Esophagus muscularis mucosa (tissue), 4 donors: ENCODE results near the gene URM1. TPM values are rescaled to one million over a fixed set of nuclear protein-coding genes. Genes with fewer than 3 reads are reported as not detected.
A peak's percentile ranks its signal among the peaks of the same experiment; 100 is the strongest.

ENCODE experiments used
- DNase-seq: peaks from one replicate; pipeline ENCODE4 v3.0.0-alpha.2; 2017; ENCODE audit errors: extremely low spot score
- H3K27ac ChIP-seq, 4 donors: fragments of 200-600 bp; sonication (generic); replicated peaks in 1 of 4; 1 replicate in 3 of 4; 2 replicates in 1 of 4; pipeline ENCODE4 v1.5.1; 2016 to 2019; ENCODE audit warnings: mild to moderate bottlenecking in 1 of 4
- H3K27me3 ChIP-seq, 4 donors: fragments of 200-600 bp; sonication (generic); one replicate each; pipeline versions ENCODE4 v1.5.1 to v1.6.0; 2016 to 2019
- H3K36me3 ChIP-seq, 4 donors: fragments of 200-600 bp; sonication (generic); one replicate each; pipeline ENCODE4 v1.5.1; 2016 to 2019
- H3K4me1 ChIP-seq, 4 donors: fragments of 200-600 bp; sonication (generic); one replicate each; pipeline ENCODE4 v1.5.1; 2016 to 2019
- H3K4me3 ChIP-seq, 4 donors: fragments of 200-600 bp; sonication (generic); 1 replicate in 2 of 4; 2 replicates in 2 of 4; pipeline ENCODE4 v1.5.1; 2016 to 2019; ENCODE audit warnings: mild to moderate bottlenecking in 4 of 4, moderate library complexity in 1 of 4
- H3K9me3 ChIP-seq, 4 donors: fragments of 200-600 bp; sonication (generic); 1 replicate in 3 of 4; 2 replicates in 1 of 4; pipeline ENCODE4 v1.5.1; 2016 to 2019
- EP300 ChIP-seq: sonication (generic); formaldehyde crosslinking; IDR thresholded peaks from one replicate; pipeline ENCODE4 v1.6.1; 2017; ENCODE audit warnings: antibody characterized with exemption
- POLR2A ChIP-seq: fragments of 450-650 bp; IDR thresholded peaks from one replicate; pipeline ENCODE4 v1.6.1; 2017; ENCODE audit warnings: antibody characterized with exemption, moderate library complexity, mild to moderate bottlenecking, low read depth
- POLR2AphosphoS5 ChIP-seq, 2 donors: sonication (generic); formaldehyde crosslinking; IDR thresholded peaks; one replicate each; pipeline ENCODE4 v1.6.1; 2017; ENCODE audit warnings: antibody characterized with exemption in 2 of 2
- WGBS: methylation state at CpG from one replicate; pipeline ENCODE4 v1.1.5; 2018; 5-methylcytosine and 5-hydroxymethylcytosine counted together
- intact Hi-C: fragments of 100-400 bp; cut with DNase I; formaldehyde crosslinking; loops from one replicate; pipeline ENCODE4 v1.15.1; 2023
- total RNA-seq, 4 donors: library from RNA; depleted of rRNA; stranded (reverse); fragments of >200 nt; gene quantifications; one replicate each; pipeline versions ENCODE4 v1.1.0 to v1.2.1, GENCODE V29; 2016
- TF ChIP-seq, protein P1 (sequence below), 3 experiments: fragments of 200-600 bp in 2 of 3; fragments of 450-650 bp in 1 of 3; sonication (generic) in 2 of 3; IDR thresholded peaks; one replicate each; pipeline ENCODE4 v1.5.1; 2017 to 2019; ENCODE audit warnings: antibody characterized with exemption in 3 of 3, mild to moderate bottlenecking in 2 of 3, moderate library complexity in 1 of 3

The URM1 gene
- total RNA-seq, 4 donors from 2014 or later = 25.3 to 36.8 (median 28.3) TPM

DNA sequence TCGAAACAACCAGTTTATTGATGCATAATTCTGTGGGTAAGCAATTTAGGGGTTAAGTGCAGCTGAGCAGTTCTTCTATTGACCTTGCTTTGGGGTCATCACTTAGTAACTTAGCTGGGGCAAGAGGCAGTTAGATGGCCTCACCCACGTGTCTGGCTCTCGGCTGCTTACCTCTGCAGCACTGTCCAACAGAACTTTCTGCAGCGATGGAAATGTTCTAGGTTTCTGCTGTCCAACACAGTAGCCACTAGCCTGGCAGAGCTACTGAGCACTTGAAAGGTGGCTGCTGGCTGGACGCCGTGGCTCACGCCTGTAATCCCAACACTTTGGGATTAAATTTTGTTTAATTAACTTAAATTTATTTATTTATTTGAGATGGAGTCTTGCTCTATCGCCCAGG is 13.1 kb upstream of the URM1 start:
- WGBS = 68% methylated on average over 8 of the region's 8 CpGs
- intact Hi-C loops = no loop called here
- Histone ChIP-seq H3K36me3 (peaks cover 25 to 71% (median 45%) of the 10 kb centered on the region in 4 donors), H3K4me1 (peaks cover 13 to 19% (median 17%) of the 10 kb centered on the region in 4 donors), H3K4me3 (no peak overlapping the region), H3K27me3 (no peaks in the 10 kb centered on the region), H3K27ac (no peak overlapping the region), H3K9me3 (no peaks in the 10 kb centered on the region)
- TF ChIP-seq EP300 = no peak
- no peak for TF ChIP-seq POLR2A
- TF ChIP-seq POLR2AphosphoS5 (IDR thresholded peaks at IDR 0.05) = no peak
- TF ChIP-seq, protein P1, sequence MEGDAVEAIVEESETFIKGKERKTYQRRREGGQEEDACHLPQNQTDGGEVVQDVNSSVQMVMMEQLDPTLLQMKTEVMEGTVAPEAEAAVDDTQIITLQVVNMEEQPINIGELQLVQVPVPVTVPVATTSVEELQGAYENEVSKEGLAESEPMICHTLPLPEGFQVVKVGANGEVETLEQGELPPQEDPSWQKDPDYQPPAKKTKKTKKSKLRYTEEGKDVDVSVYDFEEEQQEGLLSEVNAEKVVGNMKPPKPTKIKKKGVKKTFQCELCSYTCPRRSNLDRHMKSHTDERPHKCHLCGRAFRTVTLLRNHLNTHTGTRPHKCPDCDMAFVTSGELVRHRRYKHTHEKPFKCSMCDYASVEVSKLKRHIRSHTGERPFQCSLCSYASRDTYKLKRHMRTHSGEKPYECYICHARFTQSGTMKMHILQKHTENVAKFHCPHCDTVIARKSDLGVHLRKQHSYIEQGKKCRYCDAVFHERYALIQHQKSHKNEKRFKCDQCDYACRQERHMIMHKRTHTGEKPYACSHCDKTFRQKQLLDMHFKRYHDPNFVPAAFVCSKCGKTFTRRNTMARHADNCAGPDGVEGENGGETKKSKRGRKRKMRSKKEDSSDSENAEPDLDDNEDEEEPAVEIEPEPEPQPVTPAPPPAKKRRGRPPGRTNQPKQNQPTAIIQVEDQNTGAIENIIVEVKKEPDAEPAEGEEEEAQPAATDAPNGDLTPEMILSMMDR (IDR thresholded peaks at IDR 0.05) = no peak
- DNase-seq = no peak

DNA sequence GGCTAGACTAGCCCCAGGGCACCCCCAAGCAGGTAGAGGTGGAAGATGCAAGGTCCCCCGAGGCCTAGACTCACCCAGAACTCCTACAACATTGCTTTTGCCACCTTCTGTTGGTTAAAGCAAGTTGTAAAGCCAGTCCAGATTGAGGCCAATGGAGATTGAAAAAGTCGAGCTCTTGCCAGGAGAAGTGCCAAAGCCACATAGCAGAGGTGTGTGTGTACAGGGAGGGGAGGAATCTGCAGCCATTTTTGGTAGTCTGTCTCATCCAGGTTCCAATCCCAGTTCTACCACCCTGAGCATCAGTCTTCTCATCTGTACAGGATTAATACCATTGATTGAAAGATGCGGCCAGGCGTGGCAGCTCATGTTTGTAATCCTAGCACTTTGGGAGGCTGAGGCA is 12.3 kb upstream of the URM1 start:
- Histone ChIP-seq H3K36me3 (peaks cover 22 to 64% (median 40%) of the 10 kb centered on the region in 4 donors), H3K4me1 (peaks cover 13 to 19% (median 17%) of the 10 kb centered on the region in 4 donors), H3K27me3 (no peaks in the 10 kb centered on the region), H3K9me3 (no peaks in the 10 kb centered on the region), H3K4me3 (no peak overlapping the region), H3K27ac (no peak overlapping the region)
- intact Hi-C loops = no loop called here
- WGBS = 85% methylated on average over 4 of the region's 4 CpGs
- no peak for TF ChIP-seq EP300
- TF ChIP-seq POLR2A = no peak
- TF ChIP-seq, protein P1 (IDR thresholded peaks at IDR 0.05) = no peak
- no peak for TF ChIP-seq POLR2AphosphoS5 (IDR thresholded peaks at IDR 0.05)
- DNase-seq = no peak

DNA sequence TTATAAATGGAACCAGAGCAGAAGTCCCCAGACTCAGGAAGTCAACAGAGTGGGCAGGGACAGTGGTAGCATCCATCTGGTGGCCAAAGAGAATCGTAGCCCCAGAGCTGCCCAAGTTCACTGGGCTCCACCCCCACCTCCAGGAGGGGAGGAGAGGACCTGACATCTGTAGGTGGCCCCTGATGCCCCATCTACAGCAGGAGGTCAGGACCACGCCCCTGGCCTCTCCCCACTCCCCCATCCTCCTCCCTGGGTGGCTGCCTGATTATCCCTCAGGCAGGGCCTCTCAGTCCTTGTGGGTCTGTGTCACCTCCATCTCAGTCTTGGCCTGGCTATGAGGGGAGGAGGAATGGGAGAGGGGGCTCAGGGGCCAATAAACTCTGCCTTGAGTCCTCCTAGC is 10.3 kb upstream of the URM1 start:
- peak overlapping the region; percentile 64 to 72 (median 66) for H3K27ac ChIP-seq
- H3K36me3 ChIP-seq = peaks cover 8 to 44% (median 23%) of the 10 kb centered on the region in 4 donors
- H3K9me3 ChIP-seq = no peaks in the 10 kb centered on the region
- WGBS = 49% methylated on average over 2 of the region's 2 CpGs
- H3K4me1 ChIP-seq = peaks cover 24 to 37% (median 30%) of the 10 kb centered on the region in 4 donors
- H3K4me3 ChIP-seq = no peak overlapping the region
- TF ChIP-seq, protein P1 (IDR thresholded peaks at IDR 0.05) = no peak
- no peak for TF ChIP-seq POLR2AphosphoS5 (IDR thresholded peaks at IDR 0.05)
- no peak for TF ChIP-seq EP300
- no peak for TF ChIP-seq POLR2A
- H3K27me3 ChIP-seq = no peaks in the 10 kb centered on the region
- intact Hi-C loops = loop anchor here (5.0 kb wide), 1 partner anchor 51 kb away; no protein-coding TSS in a partner anchor
- DNase-seq = no peak

DNA sequence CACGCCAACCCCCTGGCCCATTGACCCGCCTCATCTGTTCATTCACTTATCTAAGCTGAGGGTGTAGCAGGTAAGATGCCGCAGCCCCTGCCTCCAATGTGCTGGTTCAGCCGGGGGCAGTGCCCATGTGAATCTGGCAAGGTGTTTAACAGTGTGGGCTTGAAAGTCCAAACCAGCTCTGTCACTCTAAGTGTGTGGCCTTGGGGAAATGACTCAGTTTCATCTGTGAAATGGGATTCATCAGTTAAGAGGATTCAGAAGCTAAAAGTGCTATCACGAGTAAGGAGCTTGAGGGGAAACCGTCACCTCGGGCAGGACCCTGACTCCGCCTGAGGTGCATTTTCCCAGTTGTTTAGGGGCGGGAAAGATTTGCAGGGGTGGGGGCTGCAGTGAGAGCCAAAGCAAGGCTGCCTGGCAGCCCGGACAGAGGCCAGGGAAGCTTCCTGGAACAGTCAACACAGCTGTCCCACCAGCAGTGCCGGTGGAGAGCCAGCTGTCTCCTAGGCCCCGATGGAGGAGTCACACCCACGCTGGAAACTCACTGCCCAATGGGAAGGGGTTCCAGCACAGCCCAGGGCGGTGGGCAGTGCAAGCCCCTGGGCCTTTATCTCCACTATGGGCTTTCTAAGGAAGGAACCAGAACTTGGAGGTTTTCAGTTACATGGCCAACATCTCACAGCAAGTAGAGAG is 9.7 kb upstream of the URM1 start:
- Histone ChIP-seq H3K27me3 (no peaks in the 10 kb centered on the region), H3K4me3 (peak overlapping the region; percentile 48 to 61 (median 54)), H3K9me3 (no peaks in the 10 kb centered on the region), H3K27ac (peak overlapping the region; percentile 64 to 72 (median 66)), H3K36me3 (peaks cover 4 to 38% (median 17%) of the 10 kb centered on the region in 4 donors), H3K4me1 (peaks cover 24 to 37% (median 30%) of the 10 kb centered on the region in 4 donors)
- no peak for DNase-seq
- intact Hi-C loops = loop anchor here (5.0 kb wide), 1 partner anchor 51 kb away; no protein-coding TSS in a partner anchor
- no peak for TF ChIP-seq POLR2AphosphoS5 (IDR thresholded peaks at IDR 0.05)
- no peak for TF ChIP-seq POLR2A
- TF ChIP-seq, protein P1 (IDR thresholded peaks at IDR 0.05) = no peak
- TF ChIP-seq EP300 = no peak
- 58% methylated on average over 11 of the region's 14 CpGs for WGBS
